Testis (tissue), 3 donors: ENCODE results near the gene TSPAN2. TPM values are rescaled to one million over a fixed set of nuclear protein-coding genes. Genes with fewer than 3 reads are reported as not detected.

ENCODE experiments used
- DNase-seq: peaks from one replicate; pipeline ENCODE4 v3.0.0-alpha.2; 2019
- H3K27ac ChIP-seq, 2 donors: fragments of 200-600 bp; sonication (generic); one replicate each; pipeline ENCODE4 v1.5.1; 2019
- H3K27me3 ChIP-seq: fragments of 200-600 bp; sonication (generic); one replicate; pipeline ENCODE4 v1.5.1; 2019
- H3K36me3 ChIP-seq: fragments of 200-600 bp; sonication (generic); one replicate; pipeline ENCODE4 v1.5.1; 2017; ENCODE audit warnings: low read depth; ENCODE audit errors: missing control alignments
- H3K4me1 ChIP-seq: fragments of 200-600 bp; sonication (generic); one replicate; pipeline ENCODE4 v1.5.1; 2019
- H3K4me3 ChIP-seq, 2 donors: fragments of 200-600 bp; sonication (generic); one replicate each; pipeline ENCODE4 v1.5.1; 2017 to 2019
- H3K9me3 ChIP-seq: fragments of 200-600 bp; sonication (generic); one replicate; pipeline ENCODE4 v1.5.1; 2017
- POLR2A ChIP-seq: fragments of 450-650 bp; IDR thresholded peaks from one replicate; pipeline ENCODE4 v1.6.1; 2017; ENCODE audit warnings: antibody characterized with exemption, mild to moderate bottlenecking, moderate library complexity
- WGBS, 2 donors: methylation state at CpG; one replicate each; pipeline ENCODE4 v1.1.5; 2018; 5-methylcytosine and 5-hydroxymethylcytosine counted together
- intact Hi-C: fragments of 100-400 bp; cut with DNase I; formaldehyde crosslinking; loops from one replicate; pipeline ENCODE4 v1.15.1; 2023; ENCODE audit warnings: low total_unique reads
- polyA plus RNA-seq: library from polyadenylated mRNA; stranded (reverse); fragments of 350-450 nt; fragmentation: Illumina TruSeq; extraction: RNeasy Lipid Tissue Mini Kit (QIAGEN cat#74804); gene quantifications from one replicate; pipeline ENCODE4 v1.2.3, GENCODE V29; 2014; ENCODE audit warnings: low read depth, low replicate concordance; ENCODE audit not compliant: insufficient read depth
- total RNA-seq, 2 donors: library from RNA; depleted of rRNA; stranded (reverse); fragments of >200 nt; gene quantifications; one replicate each; pipeline ENCODE4 v1.2.3, GENCODE V29; 2016
- TF ChIP-seq, protein P1 (sequence below), 3 experiments: fragments of 450-650 bp in 2 of 3; fragments of 200-600 bp in 1 of 3; sonication (generic) in 1 of 3; IDR thresholded peaks; one replicate each; pipeline ENCODE4 v1.5.1; 2016 to 2019; ENCODE audit warnings: antibody characterized with exemption in 3 of 3, mild to moderate bottlenecking in 2 of 3, moderate library complexity in 1 of 3

TSPAN2 gene
- total and polyA plus RNA-seq, 3 donors from 2014 or later: 1.0 to 6.0 (median 1.2) TPM

DNA sequence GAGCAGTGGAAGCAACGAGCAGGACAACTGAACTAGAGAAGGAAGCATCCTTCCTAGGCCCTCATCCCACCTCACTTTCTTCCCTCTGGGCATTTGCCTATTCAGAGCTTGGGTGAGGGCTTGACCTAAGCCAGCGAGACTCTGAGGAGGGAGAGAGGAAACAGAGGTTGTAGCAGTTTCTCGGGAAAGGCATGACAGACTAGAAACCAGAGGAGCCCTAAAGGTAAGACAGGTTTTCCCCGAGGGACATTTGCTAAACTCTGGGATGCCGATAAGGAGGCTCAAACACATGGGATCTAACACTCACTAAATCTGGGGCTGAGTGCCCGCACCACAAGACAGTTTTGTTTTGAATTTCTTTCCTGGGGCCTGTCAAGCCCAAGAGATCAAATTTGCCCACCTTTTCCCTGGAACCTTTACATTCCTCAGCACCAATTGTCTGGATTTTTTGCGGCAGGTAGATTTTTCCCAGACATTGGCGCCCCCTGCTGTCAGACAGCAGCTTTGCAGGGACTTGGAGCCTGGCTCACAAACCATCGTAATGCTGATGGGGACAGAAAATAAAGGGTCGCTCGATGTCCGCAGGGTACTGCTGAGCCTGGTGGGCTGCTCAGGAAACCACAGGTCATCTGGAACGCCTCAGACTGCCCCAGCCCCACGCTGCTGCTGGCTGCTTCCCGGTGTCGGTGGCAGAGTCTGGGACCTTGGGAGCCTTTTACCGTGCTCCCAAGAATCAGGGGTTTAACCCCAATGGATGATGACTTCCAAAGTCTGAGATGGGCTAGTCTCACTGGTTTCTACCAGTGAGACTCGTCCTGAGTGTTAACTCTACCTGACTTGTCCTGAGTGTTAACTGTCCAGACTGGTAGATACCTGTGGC lies 23.4 kb upstream of the TSPAN2 start:
- TF ChIP-seq, protein P1, sequence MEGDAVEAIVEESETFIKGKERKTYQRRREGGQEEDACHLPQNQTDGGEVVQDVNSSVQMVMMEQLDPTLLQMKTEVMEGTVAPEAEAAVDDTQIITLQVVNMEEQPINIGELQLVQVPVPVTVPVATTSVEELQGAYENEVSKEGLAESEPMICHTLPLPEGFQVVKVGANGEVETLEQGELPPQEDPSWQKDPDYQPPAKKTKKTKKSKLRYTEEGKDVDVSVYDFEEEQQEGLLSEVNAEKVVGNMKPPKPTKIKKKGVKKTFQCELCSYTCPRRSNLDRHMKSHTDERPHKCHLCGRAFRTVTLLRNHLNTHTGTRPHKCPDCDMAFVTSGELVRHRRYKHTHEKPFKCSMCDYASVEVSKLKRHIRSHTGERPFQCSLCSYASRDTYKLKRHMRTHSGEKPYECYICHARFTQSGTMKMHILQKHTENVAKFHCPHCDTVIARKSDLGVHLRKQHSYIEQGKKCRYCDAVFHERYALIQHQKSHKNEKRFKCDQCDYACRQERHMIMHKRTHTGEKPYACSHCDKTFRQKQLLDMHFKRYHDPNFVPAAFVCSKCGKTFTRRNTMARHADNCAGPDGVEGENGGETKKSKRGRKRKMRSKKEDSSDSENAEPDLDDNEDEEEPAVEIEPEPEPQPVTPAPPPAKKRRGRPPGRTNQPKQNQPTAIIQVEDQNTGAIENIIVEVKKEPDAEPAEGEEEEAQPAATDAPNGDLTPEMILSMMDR (IDR thresholded peaks at IDR 0.05): peak; percentile 75 to 94 (median 86)
- no peak for TF ChIP-seq POLR2A
- H3K27me3 ChIP-seq: no peaks in the 10 kb centered on the region
- H3K4me3 ChIP-seq: no peak overlapping the region
- no peak overlapping the region for H3K27ac ChIP-seq
- intact Hi-C loops: loop anchor here (5.0 kb wide), 1 partner anchor 135 kb away; no protein-coding TSS in a partner anchor
- no peaks in the 10 kb centered on the region for H3K9me3 ChIP-seq
- no peaks in the 10 kb centered on the region for H3K4me1 ChIP-seq
- peak; percentile 58 for DNase-seq
- H3K36me3 ChIP-seq: no peaks in the 10 kb centered on the region
- 30 to 35% methylated on average over 11 to 18 of the region's 18 CpGs for WGBS, 2 donors

DNA sequence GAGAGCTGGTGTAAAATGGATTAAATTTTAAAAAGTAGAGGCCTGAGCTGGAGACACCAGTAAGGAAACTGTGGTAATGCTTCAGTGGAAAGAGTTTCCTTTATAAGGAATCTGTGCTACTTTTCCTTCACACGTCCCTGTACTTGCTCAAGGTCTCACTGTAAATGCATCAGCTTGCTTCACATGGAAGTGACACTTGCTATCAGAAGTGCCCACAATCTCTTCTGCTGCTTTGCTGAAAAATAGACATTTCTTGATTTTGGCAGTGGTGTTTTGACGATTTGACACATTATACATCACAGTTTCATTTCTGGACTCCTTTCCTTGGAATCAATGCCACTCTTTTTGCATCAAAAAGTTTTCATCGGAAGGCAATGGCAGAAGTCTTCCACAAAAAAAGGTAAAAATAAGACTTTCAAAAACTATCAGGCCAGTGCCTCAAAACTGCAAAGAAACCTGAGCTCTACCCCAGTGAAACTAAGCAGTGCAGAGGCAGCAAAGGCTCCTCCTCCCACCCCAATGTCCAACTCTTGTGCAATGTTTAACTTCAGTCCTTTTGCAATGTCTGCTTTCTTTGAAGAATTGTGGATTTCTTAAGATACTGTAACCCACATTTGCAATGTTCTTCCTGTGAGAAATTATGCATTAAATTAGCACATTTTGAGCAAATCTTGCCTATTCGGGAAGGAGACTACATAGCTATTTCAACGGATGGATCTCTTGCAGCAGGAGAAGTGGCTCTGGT lies 18.4 kb upstream of the TSPAN2 start:
- Histone ChIP-seq H3K4me3 (no peak overlapping the region), H3K27ac (no peak overlapping the region), H3K36me3 (no peaks in the 10 kb centered on the region), H3K9me3 (no peaks in the 10 kb centered on the region), H3K4me1 (no peaks in the 10 kb centered on the region), H3K27me3 (no peaks in the 10 kb centered on the region)
- intact Hi-C loops: no loop called here
- WGBS, 2 donors: 77 to 81% methylated on average over 5 of the region's 5 CpGs
- no peak for DNase-seq
- TF ChIP-seq, protein P1 (IDR thresholded peaks at IDR 0.05): no peak
- no peak for TF ChIP-seq POLR2A

DNA sequence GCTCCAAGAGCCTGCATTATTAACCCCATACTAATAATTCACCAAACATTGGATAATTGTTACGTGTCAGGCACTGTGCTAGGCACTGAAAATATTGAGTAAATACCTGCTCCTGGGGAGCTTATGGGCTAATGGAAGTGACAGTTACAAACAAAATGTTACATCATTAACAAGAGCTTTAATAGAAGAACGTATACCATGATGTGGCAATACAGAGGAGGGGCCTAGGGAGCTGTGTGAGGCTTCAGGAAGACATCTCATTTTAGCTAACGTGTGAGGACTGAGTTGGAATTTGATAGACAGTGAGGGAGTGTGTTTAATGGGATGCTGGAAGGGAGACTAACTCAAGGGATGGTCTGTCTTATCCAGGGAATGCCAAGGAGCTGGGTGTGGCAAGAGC lies 16.5 kb upstream of the TSPAN2 start:
- WGBS, 2 donors: 75 to 83% methylated on average over 3 of the region's 3 CpGs

DNA sequence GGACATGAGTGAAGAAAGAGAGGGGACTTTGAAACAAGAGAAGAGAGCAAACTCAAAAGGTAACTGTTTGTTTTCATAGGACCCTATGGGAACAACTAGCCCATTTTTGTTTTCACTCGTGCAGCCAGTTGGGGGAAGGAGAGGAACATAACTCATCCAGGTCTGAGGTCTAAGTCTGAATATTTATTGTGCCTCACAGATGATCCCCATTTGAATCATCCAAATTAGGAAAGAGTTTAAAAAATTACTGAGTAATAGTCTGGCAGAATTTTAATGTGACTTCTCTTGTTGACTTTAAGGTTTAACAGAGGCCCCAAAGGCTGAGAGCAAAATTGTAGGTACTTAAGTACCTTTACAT lies 10.4 kb upstream of the TSPAN2 start:
- no peaks in the 10 kb centered on the region for H3K9me3 ChIP-seq
- H3K27ac ChIP-seq: no peak overlapping the region
- no peak for TF ChIP-seq POLR2A
- TF ChIP-seq, protein P1 (IDR thresholded peaks at IDR 0.05): no peak
- H3K4me3 ChIP-seq: no peak overlapping the region
- WGBS, 2 donors: 22 to 50% methylated on average over 1 of the region's 1 CpG
- intact Hi-C loops: no loop called here
- H3K4me1 ChIP-seq: no peaks in the 10 kb centered on the region
- H3K27me3 ChIP-seq: no peaks in the 10 kb centered on the region
- H3K36me3 ChIP-seq: no peaks in the 10 kb centered on the region
- DNase-seq: no peak

More for the DNA sequence above, 16.5 kb upstream of the TSPAN2 start:
- no peak overlapping the region for H3K4me3 ChIP-seq
- H3K9me3 ChIP-seq: no peaks in the 10 kb centered on the region
- DNase-seq: no peak
- H3K27ac ChIP-seq: no peak overlapping the region
- no peaks in the 10 kb centered on the region for H3K36me3 ChIP-seq
- intact Hi-C loops: no loop called here
- TF ChIP-seq, protein P1 (IDR thresholded peaks at IDR 0.05): no peak
- no peak for TF ChIP-seq POLR2A
- H3K27me3 ChIP-seq: no peaks in the 10 kb centered on the region
- H3K4me1 ChIP-seq: no peaks in the 10 kb centered on the region
